ENCODE results near the gene PTCD1. TPM values are rescaled to one million over a fixed set of nuclear protein-coding genes. Genes with fewer than 3 reads are reported as not detected.
A peak's percentile ranks its signal among the peaks of the same experiment; 100 is the strongest.

Gene PTCD1
- total and polyA plus RNA-seq, 2 donors (not counting 1 experiment from before 2014, with no cell fraction given), result 2.3 to 8.1 TPM

DNA sequence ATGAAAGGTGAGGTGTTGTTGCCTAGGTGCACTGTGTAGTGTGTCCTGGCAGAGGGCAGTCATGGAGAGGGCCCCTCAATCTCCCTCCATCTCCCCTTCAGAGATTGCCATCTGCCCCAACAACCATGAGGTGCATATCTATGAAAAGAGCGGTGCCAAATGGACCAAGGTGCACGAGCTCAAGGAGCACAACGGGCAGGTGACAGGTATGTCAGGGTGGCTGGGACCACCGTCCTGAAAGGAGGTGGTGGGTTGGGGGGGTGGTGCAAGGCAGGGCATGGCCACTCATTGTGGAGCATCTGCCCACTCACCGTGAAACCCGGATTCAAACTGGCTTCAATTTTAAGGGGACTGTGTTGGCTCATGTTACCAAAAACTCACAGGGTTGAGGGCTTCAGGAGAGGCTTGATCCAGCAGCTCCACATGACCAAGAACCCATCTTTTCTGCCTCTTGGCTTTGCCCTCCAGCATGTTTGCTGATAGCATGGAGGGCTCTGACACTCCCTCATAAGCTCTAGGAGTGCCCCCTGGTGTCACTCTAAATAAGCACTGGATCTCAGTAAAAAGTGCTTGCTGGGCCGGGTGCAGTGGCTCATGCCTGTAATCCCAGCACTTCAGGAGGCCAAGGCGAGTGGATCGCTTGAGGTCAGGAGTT, 51.9 kb downstream of the PTCD1 start:
- H3K36me3 ChIP-seq (ENCODE audit: control insufficient read depth, insufficient read depth, low read length), result peaks cover 39% of the 10 kb centered on the region
- no peaks in the 10 kb centered on the region for H4K20me1 ChIP-seq (ENCODE audit: control insufficient read depth, extremely low read depth, insufficient read depth, low read length)
- H3K79me2 ChIP-seq (ENCODE audit: control insufficient read depth, insufficient read depth, low read length), result peaks cover 25% of the 10 kb centered on the region
- H3K9ac ChIP-seq (ENCODE audit: insufficient read depth, low read length), result no peak overlapping the region
- peak in 1 of 2 donors; percentile 51 for DNase-seq (ENCODE audit: low read depth in 2 of 2)
- H3K4me3 ChIP-seq (replicated peaks in 1 of 4; ENCODE audit: control extremely low read depth in 1 of 4, insufficient read depth in 1 of 4, low read depth in 3 of 4, low read length in 4 of 4), result no peak overlapping the region
- H3K4me1 ChIP-seq (ENCODE audit: control insufficient read depth, extremely low read depth, insufficient read depth, low read length), result no peaks in the 10 kb centered on the region
- TF ChIP-seq, protein P1, sequence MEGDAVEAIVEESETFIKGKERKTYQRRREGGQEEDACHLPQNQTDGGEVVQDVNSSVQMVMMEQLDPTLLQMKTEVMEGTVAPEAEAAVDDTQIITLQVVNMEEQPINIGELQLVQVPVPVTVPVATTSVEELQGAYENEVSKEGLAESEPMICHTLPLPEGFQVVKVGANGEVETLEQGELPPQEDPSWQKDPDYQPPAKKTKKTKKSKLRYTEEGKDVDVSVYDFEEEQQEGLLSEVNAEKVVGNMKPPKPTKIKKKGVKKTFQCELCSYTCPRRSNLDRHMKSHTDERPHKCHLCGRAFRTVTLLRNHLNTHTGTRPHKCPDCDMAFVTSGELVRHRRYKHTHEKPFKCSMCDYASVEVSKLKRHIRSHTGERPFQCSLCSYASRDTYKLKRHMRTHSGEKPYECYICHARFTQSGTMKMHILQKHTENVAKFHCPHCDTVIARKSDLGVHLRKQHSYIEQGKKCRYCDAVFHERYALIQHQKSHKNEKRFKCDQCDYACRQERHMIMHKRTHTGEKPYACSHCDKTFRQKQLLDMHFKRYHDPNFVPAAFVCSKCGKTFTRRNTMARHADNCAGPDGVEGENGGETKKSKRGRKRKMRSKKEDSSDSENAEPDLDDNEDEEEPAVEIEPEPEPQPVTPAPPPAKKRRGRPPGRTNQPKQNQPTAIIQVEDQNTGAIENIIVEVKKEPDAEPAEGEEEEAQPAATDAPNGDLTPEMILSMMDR (conservative IDR thresholded peaks at IDR 0.05 in 1 of 2, IDR thresholded peaks at IDR 0.05 in 1 of 2; ENCODE audit: low read depth in 1 of 2, low read length in 2 of 2), result peak; percentile 8 to 37
- no peak for TF ChIP-seq EZH2 (IDR thresholded peaks at IDR 0.05; ENCODE audit: low read length, missing control alignments)
- no peak overlapping the region for H3K27ac ChIP-seq (ENCODE audit: insufficient read depth, low read length)
- no peak overlapping the region for H3K4me2 ChIP-seq (ENCODE audit: extremely low read depth, insufficient read depth, low read length)
- no peaks in the 10 kb centered on the region for H3K27me3 ChIP-seq (ENCODE audit: control insufficient read depth, insufficient read depth, low read length)
- no peaks in the 10 kb centered on the region for H3K9me3 ChIP-seq (ENCODE audit: control insufficient read depth, insufficient read depth, low read depth, low read length)
- no peak overlapping the region for H2AFZ ChIP-seq (ENCODE audit: low read length)

DNA sequence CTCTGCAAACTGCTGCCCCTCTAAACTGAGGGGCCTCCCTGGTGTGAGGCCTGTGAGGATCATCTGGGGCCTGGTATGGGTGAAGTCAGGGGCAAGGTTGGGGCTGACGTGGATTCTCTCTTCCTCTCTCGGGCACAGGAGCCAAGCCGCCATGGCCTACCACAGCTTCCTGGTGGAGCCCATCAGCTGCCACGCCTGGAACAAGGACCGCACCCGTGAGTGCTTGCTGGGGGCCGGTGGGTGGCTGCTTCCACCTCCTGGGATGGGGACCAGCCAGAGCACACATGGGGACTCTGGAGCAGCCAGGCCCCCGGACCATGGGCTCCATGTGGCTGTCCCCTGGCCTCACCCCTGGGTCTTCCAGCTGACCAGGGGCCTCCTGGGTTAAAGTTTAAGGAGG, 53.0 kb downstream of the PTCD1 start:
- Histone ChIP-seq H3K27ac (ENCODE audit: insufficient read depth, low read length) (no peak overlapping the region), H3K4me2 (ENCODE audit: extremely low read depth, insufficient read depth, low read length) (no peak overlapping the region), H4K20me1 (ENCODE audit: control insufficient read depth, extremely low read depth, insufficient read depth, low read length) (no peaks in the 10 kb centered on the region), H3K9me3 (ENCODE audit: control insufficient read depth, insufficient read depth, low read depth, low read length) (no peaks in the 10 kb centered on the region), H3K36me3 (ENCODE audit: control insufficient read depth, insufficient read depth, low read length) (peaks cover 41% of the 10 kb centered on the region), H3K4me3 (replicated peaks in 1 of 4; ENCODE audit: control extremely low read depth in 1 of 4, insufficient read depth in 1 of 4, low read depth in 3 of 4, low read length in 4 of 4) (no peak overlapping the region), H3K27me3 (ENCODE audit: control insufficient read depth, insufficient read depth, low read length) (no peaks in the 10 kb centered on the region), H3K79me2 (ENCODE audit: control insufficient read depth, insufficient read depth, low read length) (peaks cover 37% of the 10 kb centered on the region), H3K4me1 (ENCODE audit: control insufficient read depth, extremely low read depth, insufficient read depth, low read length) (peaks cover 4% of the 10 kb centered on the region), H2AFZ (ENCODE audit: low read length) (no peak overlapping the region), H3K9ac (ENCODE audit: insufficient read depth, low read length) (no peak overlapping the region)
- no peak for DNase-seq (ENCODE audit: low read depth in 2 of 2)
- TF ChIP-seq EZH2 (IDR thresholded peaks at IDR 0.05; ENCODE audit: low read length, missing control alignments), result no peak
- TF ChIP-seq, protein P1 (conservative IDR thresholded peaks at IDR 0.05 in 1 of 2, IDR thresholded peaks at IDR 0.05 in 1 of 2; ENCODE audit: low read depth in 1 of 2, low read length in 2 of 2), result no peak

DNA sequence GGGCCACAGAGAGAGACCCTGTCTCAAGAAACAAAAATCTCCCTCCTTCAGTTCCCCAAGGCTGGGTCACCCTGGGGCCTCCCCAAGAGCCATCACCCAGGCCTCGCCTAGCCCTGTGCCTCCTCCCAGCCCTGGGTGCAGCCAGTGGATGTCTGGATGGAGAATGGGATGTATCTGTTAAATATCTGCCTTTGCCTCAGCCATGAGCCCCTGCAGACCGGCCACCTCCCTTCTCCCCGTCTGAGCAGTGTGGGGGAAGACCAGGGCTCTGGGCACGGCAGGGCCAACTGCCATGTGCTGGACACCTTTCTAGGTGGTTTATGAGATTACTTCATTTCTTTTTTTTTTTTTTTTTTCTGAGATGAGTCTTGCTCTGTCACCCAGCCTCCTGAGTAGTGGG, 54.1 kb downstream of the PTCD1 start:
- DNase-seq (ENCODE audit: low read depth in 2 of 2), result no peak
- Histone ChIP-seq H3K4me1 (ENCODE audit: control insufficient read depth, extremely low read depth, insufficient read depth, low read length) (peaks cover 13% of the 10 kb centered on the region), H3K79me2 (ENCODE audit: control insufficient read depth, insufficient read depth, low read length) (peaks cover 46% of the 10 kb centered on the region), H3K4me3 (replicated peaks in 1 of 4; ENCODE audit: control extremely low read depth in 1 of 4, insufficient read depth in 1 of 4, low read depth in 3 of 4, low read length in 4 of 4) (no peak overlapping the region), H4K20me1 (ENCODE audit: control insufficient read depth, extremely low read depth, insufficient read depth, low read length) (no peaks in the 10 kb centered on the region), H3K4me2 (ENCODE audit: extremely low read depth, insufficient read depth, low read length) (no peak overlapping the region), H3K9me3 (ENCODE audit: control insufficient read depth, insufficient read depth, low read depth, low read length) (no peaks in the 10 kb centered on the region), H3K27me3 (ENCODE audit: control insufficient read depth, insufficient read depth, low read length) (no peaks in the 10 kb centered on the region), H3K36me3 (ENCODE audit: control insufficient read depth, insufficient read depth, low read length) (peaks cover 33% of the 10 kb centered on the region), H2AFZ (ENCODE audit: low read length) (no peak overlapping the region), H3K9ac (ENCODE audit: insufficient read depth, low read length) (no peak overlapping the region), H3K27ac (ENCODE audit: insufficient read depth, low read length) (no peak overlapping the region)
- TF ChIP-seq, protein P1 (conservative IDR thresholded peaks at IDR 0.05 in 1 of 2, IDR thresholded peaks at IDR 0.05 in 1 of 2; ENCODE audit: low read depth in 1 of 2, low read length in 2 of 2), result no peak
- no peak for TF ChIP-seq EZH2 (IDR thresholded peaks at IDR 0.05; ENCODE audit: low read length, missing control alignments)

Measured in fibroblast of lung (primary cell).